Calu3 (cell line): ENCODE data around the gene CNNM4. TPM values are rescaled to one million over a fixed set of nuclear protein-coding genes. Genes with fewer than 3 reads are reported as not detected.

Source experiments
- BruUV-seq: library from RNA; stranded (reverse); fragments of 400-500 nt; replicated peaks from 2 replicates; lab custom pipeline; 2021; lab: Mats Ljungman, UMichigan
- CTCF ChIA-PET: fragments of 300-600 bp; sonication (Branson Sonifier 250); formaldehyde crosslinking; loops from one replicate; lab custom pipeline; 2022; ENCODE audit warnings: antibody characterized with exemption; lab: Charles Lee
- DNase-seq: peaks from one replicate; pipeline ENCODE4 v3.0.0; 2022
- H3K27ac Mint-ChIP-seq: one replicate; pipeline ENCODE4 v1.8.0; 2022; ENCODE audit warnings: mixed read lengths; ENCODE audit not compliant: unreplicated experiment
- H3K27me3 Mint-ChIP-seq: one replicate; pipeline ENCODE4 v1.8.0; 2022; ENCODE audit warnings: mixed read lengths; ENCODE audit not compliant: unreplicated experiment
- H3K36me3 Mint-ChIP-seq: one replicate; pipeline ENCODE4 v1.8.0; 2022; ENCODE audit warnings: mild to moderate bottlenecking, moderate library complexity, mixed read lengths; ENCODE audit not compliant: insufficient read depth, unreplicated experiment
- H3K4me1 Mint-ChIP-seq: one replicate; pipeline ENCODE4 v1.8.0; 2022; ENCODE audit warnings: mild to moderate bottlenecking, low read depth, mixed read lengths; ENCODE audit not compliant: unreplicated experiment
- H3K4me3 Mint-ChIP-seq: one replicate; pipeline ENCODE4 v1.8.0; 2022; ENCODE audit warnings: mild to moderate bottlenecking, low read depth, moderate library complexity, mixed read lengths; ENCODE audit not compliant: unreplicated experiment
- H3K9me3 Mint-ChIP-seq: one replicate; pipeline ENCODE4 v1.8.0; 2022; ENCODE audit warnings: low read depth, mixed read lengths; ENCODE audit not compliant: unreplicated experiment
- intact Hi-C: fragments of 100-400 bp; cut with micrococcal nuclease; formaldehyde crosslinking; loops from one replicate; pipeline ENCODE4 v1.10.0; 2022; ENCODE audit not compliant: unreplicated experiment
- total RNA-seq: library from RNA; stranded (reverse); gene quantifications from 2 replicates; pipeline ENCODE4 v1.2.3, GENCODE V29; 2022
- TF ChIP-seq, protein P1 (sequence below): fragments of 200-600 bp; IDR thresholded peaks from one replicate; pipeline ENCODE4 v1.8.0; 2022; ENCODE audit warnings: antibody characterized with exemption; ENCODE audit not compliant: unreplicated experiment

Gene CNNM4
- total RNA-seq, 1 experiment from 2014 or later: 22.3 TPM

DNA sequence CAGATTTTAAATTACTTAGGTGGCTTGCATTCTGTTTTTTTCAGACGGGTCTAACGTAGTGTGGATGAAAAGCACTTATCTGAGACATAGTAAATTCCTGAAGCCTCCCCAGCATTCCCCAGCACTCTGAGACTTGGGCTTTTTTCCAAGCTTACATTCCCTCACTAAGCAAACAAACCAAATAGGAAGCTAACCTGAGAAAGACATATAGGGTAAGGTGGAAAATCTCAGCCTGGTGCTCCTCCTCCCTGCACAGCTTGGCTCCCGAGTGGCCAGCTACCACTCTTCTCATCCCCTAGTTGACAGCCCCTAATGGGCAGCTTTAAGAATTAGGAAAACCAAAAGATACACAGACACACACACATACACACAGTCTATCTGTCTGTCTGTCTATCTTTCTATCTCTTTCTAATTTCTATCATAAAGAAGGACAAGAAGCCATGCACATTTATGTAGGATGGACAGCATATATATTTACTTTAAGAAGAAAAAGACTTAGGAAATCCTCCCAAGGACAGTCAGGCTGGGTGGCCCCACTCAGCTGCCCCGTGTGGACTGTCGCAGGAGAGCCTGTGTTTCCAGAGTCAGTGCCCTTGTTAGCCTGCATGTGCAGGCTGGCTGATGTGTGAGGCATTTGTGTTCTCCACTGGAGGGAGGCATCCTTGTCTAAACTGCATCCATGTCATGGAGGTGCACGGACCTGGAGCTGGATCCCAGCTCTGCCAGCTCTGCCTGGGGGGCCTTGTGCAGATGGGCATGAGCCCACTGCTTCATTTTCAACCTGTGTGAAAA is 63.6 kb downstream of the CNNM4 start:
- intact Hi-C loops: no loop called here
- TF ChIP-seq, protein P1, sequence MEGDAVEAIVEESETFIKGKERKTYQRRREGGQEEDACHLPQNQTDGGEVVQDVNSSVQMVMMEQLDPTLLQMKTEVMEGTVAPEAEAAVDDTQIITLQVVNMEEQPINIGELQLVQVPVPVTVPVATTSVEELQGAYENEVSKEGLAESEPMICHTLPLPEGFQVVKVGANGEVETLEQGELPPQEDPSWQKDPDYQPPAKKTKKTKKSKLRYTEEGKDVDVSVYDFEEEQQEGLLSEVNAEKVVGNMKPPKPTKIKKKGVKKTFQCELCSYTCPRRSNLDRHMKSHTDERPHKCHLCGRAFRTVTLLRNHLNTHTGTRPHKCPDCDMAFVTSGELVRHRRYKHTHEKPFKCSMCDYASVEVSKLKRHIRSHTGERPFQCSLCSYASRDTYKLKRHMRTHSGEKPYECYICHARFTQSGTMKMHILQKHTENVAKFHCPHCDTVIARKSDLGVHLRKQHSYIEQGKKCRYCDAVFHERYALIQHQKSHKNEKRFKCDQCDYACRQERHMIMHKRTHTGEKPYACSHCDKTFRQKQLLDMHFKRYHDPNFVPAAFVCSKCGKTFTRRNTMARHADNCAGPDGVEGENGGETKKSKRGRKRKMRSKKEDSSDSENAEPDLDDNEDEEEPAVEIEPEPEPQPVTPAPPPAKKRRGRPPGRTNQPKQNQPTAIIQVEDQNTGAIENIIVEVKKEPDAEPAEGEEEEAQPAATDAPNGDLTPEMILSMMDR: no peak
- no peak overlapping the region for H3K27ac Mint-ChIP-seq
- no peaks in the 10 kb centered on the region for H3K27me3 Mint-ChIP-seq
- no peak overlapping the region for H3K4me3 Mint-ChIP-seq
- H3K36me3 Mint-ChIP-seq: peaks cover 18% of the 10 kb centered on the region
- peaks cover 25% of the 10 kb centered on the region for H3K4me1 Mint-ChIP-seq
- DNase-seq: no peak
- BruUV-seq: no TSS peak
- H3K9me3 Mint-ChIP-seq: no peaks in the 10 kb centered on the region
- CTCF ChIA-PET: interaction anchor here (0.9 kb wide), 1 partner anchor 34 kb away, joined by 4 read pairs; no protein-coding TSS in a partner anchor

DNA sequence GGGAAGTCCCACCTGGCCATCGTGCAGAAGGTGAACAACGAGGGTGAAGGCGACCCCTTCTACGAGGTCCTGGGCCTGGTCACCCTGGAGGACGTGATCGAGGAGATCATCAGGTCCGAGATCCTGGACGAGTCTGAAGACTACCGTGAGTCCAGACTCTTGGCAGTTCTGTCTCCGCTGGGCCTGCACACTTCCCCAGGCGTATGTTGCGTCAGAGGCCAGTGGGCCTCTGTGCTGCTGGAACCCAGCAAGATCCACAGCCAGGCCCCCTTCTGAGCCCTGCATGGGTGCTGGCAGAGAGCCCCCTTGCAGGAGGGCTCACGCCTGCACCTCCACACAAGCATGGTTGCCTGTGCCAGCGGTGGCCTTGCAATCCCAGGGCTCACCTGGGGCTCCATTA is 64.4 kb downstream of the CNNM4 start:
- BruUV-seq: no TSS peak
- H3K4me1 Mint-ChIP-seq: peaks cover 17% of the 10 kb centered on the region
- intact Hi-C loops: no loop called here
- no peak overlapping the region for H3K4me3 Mint-ChIP-seq
- TF ChIP-seq, protein P1: no peak
- H3K9me3 Mint-ChIP-seq: no peaks in the 10 kb centered on the region
- H3K27me3 Mint-ChIP-seq: no peaks in the 10 kb centered on the region
- DNase-seq: no peak
- peaks cover 11% of the 10 kb centered on the region for H3K36me3 Mint-ChIP-seq
- CTCF ChIA-PET: no interaction called here
- H3K27ac Mint-ChIP-seq: no peak overlapping the region

DNA sequence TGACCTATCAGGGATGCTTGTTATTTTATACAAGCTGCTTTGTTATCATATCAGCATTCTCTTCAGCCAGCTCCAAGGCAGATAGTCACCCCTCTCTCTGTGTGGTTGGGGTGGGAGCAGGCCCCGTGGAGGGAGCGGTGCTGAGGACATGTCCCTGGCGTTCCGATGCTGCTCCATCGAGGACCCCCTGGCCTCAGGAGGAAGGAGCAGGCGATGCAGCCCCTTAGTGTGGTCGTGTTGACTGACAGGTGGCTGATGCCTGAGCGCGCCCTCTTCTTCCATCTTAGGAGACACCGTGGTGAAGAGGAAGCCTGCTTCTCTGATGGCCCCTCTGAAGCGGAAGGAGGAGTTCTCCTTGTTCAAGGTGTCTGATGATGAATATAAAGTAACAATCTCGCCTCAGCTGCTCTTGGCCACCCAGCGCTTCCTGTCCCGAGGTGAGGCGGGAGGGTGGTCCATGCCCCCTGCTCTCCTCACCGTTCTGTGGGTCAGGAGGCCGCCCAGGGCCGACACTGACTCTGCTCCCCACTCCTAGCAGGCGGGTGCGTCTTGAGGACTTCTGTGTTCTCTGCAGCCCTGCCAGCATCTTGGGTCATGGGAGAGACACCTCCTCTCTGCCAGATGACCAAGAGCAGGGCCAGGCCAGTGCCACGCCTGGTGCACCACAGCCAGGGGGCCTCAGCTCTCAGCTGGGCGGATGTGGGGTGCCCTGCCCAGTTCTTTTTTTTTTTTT is 66.0 kb downstream of the CNNM4 start:
- DNase-seq: no peak
- Mint-ChIP-seq H3K4me3 (no peak overlapping the region), H3K36me3 (peaks cover 13% of the 10 kb centered on the region), H3K27ac (no peak overlapping the region), H3K27me3 (no peaks in the 10 kb centered on the region), H3K4me1 (peaks cover 3% of the 10 kb centered on the region), H3K9me3 (no peaks in the 10 kb centered on the region)
- intact Hi-C loops: no loop called here
- BruUV-seq: no TSS peak
- CTCF ChIA-PET: no interaction called here
- TF ChIP-seq, protein P1: no peak

DNA sequence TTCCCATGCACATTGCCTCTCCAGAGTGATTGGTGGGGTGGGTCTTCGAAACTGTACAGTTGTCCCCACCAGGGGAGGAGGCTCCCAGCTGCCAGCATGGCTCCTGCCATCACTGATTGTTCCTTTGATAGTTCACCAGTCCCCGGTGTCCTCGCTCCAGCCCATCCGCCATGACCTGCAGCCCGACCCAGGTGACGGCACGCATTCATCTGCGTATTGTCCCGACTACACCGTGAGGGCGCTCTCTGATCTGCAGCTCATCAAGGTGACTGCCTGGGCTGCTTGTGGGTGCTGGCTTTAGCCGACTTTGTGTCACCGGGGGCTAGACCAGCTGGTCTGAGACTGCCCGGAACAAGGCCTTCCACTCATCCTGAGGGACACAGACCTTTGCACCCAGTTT is 67.7 kb downstream of the CNNM4 start:
- no TSS peak for BruUV-seq
- intact Hi-C loops: no loop called here
- TF ChIP-seq, protein P1: no peak
- no peak for DNase-seq
- Mint-ChIP-seq H3K4me3 (no peak overlapping the region), H3K4me1 (peaks cover 19% of the 10 kb centered on the region), H3K27ac (no peak overlapping the region), H3K27me3 (no peaks in the 10 kb centered on the region), H3K36me3 (peaks cover 28% of the 10 kb centered on the region), H3K9me3 (no peaks in the 10 kb centered on the region)
- CTCF ChIA-PET: no interaction called here
